Mesodermal cell (in vitro differentiated cells): ENCODE measurements around the gene CDH24.

ENCODE experiments used
- H3K27ac ChIP-seq: 2 replicates; pipeline ENCODE4 v1.7.0; 2013; ENCODE audit warnings: mild to moderate bottlenecking, low read depth, low read length, moderate library complexity; ENCODE audit not compliant: severe bottlenecking
- H3K36me3 ChIP-seq: 2 replicates; pipeline ENCODE4 v1.7.1; 2013; ENCODE audit warnings: mild to moderate bottlenecking, low read length, moderate library complexity; ENCODE audit not compliant: control insufficient read depth, insufficient read depth
- H3K4me1 ChIP-seq: one replicate; pipeline ENCODE4 v1.7.1; 2013; ENCODE audit warnings: mild to moderate bottlenecking, low read length; ENCODE audit not compliant: insufficient read depth, control insufficient read depth, poor library complexity, severe bottlenecking
- H3K4me3 ChIP-seq: 2 replicates; pipeline ENCODE4 v1.7.0; 2013; ENCODE audit warnings: low read length, control low read depth, mild to moderate bottlenecking; ENCODE audit not compliant: insufficient read depth, poor library complexity, severe bottlenecking; ENCODE audit errors: extremely low read depth
- H3K9me3 ChIP-seq: 2 replicates; pipeline ENCODE4 v1.7.1; 2013; ENCODE audit warnings: mild to moderate bottlenecking, low read length, moderate library complexity; ENCODE audit not compliant: control insufficient read depth
- WGBS, 2 experiments: methylation state at CpG; one replicate each; pipeline ENCODE4 v1.1.5; 2013; ENCODE audit warnings: missing lambda C conversion rate in 2 of 2; ENCODE audit not compliant: insufficient coverage in 2 of 2; 5-methylcytosine and 5-hydroxymethylcytosine counted together

CDH24 gene

DNA sequence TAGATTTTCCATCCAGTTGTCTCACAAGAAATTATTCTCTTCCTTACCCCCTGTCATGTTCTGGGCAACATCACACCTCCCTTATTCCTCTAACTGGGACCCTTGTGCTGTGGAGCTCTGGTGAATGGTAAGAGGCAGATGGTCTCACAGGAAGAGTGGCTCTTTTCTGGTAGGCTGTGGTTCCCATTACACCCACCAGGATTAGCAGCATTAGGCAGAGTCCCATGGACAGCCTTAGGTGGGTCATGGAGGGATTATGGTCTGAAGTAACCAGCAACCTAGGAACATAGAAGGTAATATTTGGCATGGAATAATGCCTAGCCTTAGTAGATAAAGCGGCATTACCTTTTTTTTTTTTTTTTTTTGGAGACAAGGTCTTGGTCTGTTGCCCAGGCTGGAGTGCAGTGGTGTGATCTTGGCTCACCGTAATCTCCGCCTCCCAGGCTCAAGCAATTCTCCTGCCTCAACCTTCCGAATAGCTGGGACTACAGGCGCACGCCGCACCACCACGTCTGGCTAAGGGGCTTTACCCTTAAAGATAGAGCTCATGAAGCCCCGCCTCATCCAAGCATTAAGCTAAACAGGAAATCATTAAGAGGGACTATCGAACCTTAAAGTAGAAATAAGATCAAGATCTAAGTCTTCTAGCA is 42.0 kb upstream of the CDH24 start:
- Histone ChIP-seq H3K4me1 (peaks cover 6% of the 10 kb centered on the region), H3K9me3 (no peaks in the 10 kb centered on the region), H3K36me3 (peaks cover 36% of the 10 kb centered on the region), H3K27ac (no peak overlapping the region), H3K4me3 (no peak overlapping the region)
- 94 to 96% methylated on average over 8 to 9 of the region's 10 CpGs for WGBS, 2 experiments

DNA sequence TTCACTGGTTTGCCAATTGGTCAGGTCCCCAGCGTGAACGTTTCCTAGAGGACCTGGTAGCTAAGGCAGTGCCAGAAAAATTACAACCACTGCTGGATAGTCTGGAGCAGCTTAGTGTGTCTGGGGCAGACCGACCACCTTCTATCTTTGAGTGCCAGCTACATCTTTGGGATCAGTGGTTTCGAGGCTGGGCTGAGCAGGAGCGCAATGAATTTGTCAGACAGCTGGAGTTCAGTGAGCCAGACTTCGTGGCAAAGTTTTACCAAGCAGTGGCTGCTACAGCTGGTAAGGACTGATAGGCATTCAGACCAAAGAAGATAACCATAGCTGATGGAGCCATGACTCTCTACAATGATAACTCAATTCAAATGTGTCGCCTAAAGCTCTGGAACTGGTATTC is 40.5 kb upstream of the CDH24 start:
- WGBS, 2 experiments, result 93 to 98% methylated on average over 6 to 7 of the region's 7 CpGs
- H3K4me1 ChIP-seq, result peaks cover 6% of the 10 kb centered on the region
- H3K36me3 ChIP-seq, result peaks cover 42% of the 10 kb centered on the region
- no peak overlapping the region for H3K27ac ChIP-seq
- no peaks in the 10 kb centered on the region for H3K9me3 ChIP-seq
- no peak overlapping the region for H3K4me3 ChIP-seq

DNA sequence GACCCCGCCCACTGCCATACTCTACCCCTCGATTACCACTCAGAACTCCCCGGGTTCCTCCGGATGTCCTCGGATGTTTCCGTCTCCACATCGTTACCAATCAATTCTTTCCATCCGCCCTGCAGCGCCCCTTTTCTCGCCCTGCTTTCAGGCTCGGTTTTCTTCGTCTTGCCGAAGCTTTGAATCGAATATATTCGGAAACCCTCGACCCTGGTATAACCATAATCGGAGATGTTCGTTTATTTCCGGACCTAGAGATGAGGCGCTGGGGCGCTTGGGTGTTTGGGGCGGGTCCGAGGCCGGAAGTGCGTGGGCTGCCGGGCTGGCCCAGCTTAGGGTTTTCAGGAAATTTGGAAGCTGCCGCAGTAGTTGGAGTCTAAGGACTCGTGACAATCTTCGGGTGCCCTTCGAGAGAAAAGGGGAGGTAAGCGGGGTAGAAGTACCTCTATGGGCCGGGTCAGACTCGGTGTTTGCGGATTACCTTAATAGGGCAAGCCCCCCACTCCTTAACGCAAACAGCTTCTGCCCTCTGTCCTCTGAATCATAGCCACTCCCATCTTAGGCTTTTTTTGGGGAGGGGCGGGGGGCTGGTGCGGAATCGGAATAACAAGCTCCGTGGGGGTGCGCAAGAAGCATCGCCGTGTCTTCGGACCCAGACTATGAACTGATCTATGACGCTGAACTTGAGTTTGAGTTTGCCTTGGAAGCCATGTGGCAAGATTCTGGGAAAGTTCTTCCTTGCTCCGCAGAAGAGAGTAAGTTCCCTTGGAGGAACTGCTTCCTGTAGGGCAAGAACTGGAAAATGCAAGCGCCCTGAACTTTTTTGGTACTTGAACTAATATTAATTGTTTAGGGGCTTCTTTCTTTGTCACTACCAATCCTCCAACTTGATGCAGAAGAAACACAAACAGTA is 38.1 kb upstream of the CDH24 start, which contains the start of gene C14orf119:
TSS of gene C14orf119 (plus strand) at position 310 of the 913 bp plus-strand sequence. CDS start 2,154 bp downstream, outside the sequence.
- Histone ChIP-seq H3K36me3 (peaks cover 65% of the 10 kb centered on the region), H3K9me3 (no peaks in the 10 kb centered on the region), H3K4me1 (peaks cover 6% of the 10 kb centered on the region), H3K27ac (peak within 1 kb of the TSS; percentile 92), H3K4me3 (peak within 1 kb of the TSS; percentile 80)
- WGBS, 2 experiments, result 0 to 1% methylated on average over 26 to 36 of the region's 46 CpGs

DNA sequence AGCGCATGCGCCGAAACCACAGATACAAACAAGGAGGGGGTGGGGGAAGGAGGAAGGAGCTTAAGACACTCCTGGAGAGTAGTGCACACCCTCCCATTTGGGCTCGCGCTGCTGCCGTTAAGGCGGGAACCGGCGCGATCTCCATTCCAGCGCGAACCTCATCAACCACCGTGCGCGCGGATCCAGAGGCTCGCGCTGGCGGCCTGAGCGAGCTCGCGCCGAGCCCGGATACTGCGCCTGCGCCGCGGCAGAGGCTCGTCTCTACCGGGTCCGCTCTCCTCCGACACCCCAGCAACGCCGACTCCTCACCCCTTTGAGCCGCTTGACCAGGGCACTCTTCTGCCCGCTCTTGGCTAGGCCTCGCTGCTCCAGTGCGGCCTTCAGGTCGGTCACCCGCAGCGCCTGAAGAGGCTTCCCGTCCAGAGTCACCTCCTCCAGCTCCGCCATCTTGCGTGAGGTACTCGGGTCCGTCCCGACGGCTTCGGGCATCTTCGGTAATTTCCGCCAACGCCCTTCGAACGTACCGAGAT is 37.4 kb upstream of the CDH24 start, which contains the start of gene ACIN1:
TSS of gene ACIN1 (minus strand) at position 471 of the 530 bp plus-strand sequence. CDS start at position 447, 24 bp downstream.
- H3K36me3 ChIP-seq, result peaks cover 70% of the 10 kb centered on the region
- no peaks in the 10 kb centered on the region for H3K9me3 ChIP-seq
- WGBS, 2 experiments, result 0% methylated on average over 49 to 52 of the region's 55 CpGs
- peak within 1 kb of the TSS; percentile 80 for H3K4me3 ChIP-seq
- H3K4me1 ChIP-seq, result peaks cover 6% of the 10 kb centered on the region
- H3K27ac ChIP-seq, result peak within 1 kb of the TSS; percentile 92

DNA sequence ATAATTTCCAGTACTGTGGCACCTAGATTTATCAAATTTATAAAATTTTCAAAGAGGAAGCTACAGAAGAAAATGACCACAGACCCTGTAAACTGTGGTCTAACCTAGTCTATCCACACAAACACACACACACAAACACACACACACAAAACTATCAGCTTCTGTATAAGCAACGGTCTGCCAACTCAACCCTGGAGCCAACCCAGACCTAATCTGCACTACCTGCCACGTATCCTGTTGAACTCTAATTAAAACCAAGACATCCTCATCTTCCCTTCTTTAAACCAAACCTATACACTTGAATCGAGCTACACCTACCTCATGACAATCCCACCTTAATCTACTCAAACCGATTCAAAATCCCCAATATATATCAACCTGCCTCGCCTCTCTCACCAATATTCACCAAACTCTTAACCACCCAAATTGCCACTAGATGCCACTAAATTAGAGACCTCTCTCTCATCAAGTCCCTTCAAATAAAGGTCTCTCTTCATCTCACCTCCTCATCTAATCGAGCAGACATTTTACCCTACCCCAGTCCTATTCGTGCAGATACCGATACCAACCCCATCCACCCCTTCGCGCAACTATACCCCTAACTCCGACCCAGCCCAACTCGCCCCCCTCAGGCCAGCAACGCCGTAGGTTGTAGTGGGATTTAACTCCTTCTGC is 36.8 kb upstream of the CDH24 start:
- peaks cover 6% of the 10 kb centered on the region for H3K4me1 ChIP-seq
- WGBS, 2 experiments, result 3 to 5% methylated on average over 4 to 9 of the region's 14 CpGs
- peaks cover 70% of the 10 kb centered on the region for H3K36me3 ChIP-seq
- peak overlapping the region; percentile 92 for H3K27ac ChIP-seq
- H3K4me3 ChIP-seq, result peak overlapping the region; percentile 80
- no peaks in the 10 kb centered on the region for H3K9me3 ChIP-seq

DNA sequence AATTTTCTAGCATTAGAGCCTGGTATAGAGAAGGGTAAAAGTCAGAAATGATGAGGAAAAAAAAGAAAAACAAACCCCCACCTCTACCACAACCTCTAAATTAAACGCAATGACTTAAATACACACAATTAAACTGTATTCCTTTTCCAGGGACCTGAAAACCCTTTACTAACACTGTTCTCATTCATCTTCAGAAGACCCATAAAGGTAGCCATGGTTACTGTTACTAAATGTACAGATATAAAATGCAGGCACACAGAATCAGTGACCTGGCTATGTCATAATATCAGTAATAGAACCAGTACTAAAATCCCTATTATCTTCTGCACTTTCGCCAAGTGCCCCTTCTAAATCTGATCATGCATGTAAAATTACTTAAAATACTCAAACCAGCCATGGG is 36.2 kb upstream of the CDH24 start:
- H3K36me3 ChIP-seq, result peaks cover 70% of the 10 kb centered on the region
- peaks cover 6% of the 10 kb centered on the region for H3K4me1 ChIP-seq
- 91 to 100% methylated on average over 1 of the region's 2 CpGs for WGBS, 2 experiments
- no peak overlapping the region for H3K27ac ChIP-seq
- no peaks in the 10 kb centered on the region for H3K9me3 ChIP-seq
- H3K4me3 ChIP-seq, result peak overlapping the region; percentile 80

DNA sequence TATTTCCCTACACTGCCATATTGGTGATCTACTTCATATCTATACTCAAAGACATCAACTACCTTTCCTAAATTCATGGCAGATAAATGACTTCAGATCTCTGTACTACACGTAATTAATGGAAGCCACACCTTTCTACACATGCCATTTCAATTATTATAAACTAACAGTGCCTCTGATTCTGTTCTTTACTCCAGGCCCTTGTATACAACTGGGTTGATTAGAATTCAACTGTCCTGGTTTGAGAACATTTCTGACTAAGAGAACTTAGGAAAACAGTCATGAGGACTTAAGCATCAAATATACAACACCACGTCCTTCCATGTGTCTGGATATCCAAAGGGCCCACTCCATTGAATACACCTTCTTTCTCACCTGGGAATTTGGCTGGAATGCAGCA is 35.8 kb upstream of the CDH24 start:
- no peak overlapping the region for H3K27ac ChIP-seq
- peaks cover 70% of the 10 kb centered on the region for H3K36me3 ChIP-seq
- H3K4me3 ChIP-seq, result no peak overlapping the region
- no peaks in the 10 kb centered on the region for H3K9me3 ChIP-seq
- WGBS, 2 experiments, result no CpG with 5 or more reads among the region's 2 CpGs
- peaks cover 6% of the 10 kb centered on the region for H3K4me1 ChIP-seq

DNA sequence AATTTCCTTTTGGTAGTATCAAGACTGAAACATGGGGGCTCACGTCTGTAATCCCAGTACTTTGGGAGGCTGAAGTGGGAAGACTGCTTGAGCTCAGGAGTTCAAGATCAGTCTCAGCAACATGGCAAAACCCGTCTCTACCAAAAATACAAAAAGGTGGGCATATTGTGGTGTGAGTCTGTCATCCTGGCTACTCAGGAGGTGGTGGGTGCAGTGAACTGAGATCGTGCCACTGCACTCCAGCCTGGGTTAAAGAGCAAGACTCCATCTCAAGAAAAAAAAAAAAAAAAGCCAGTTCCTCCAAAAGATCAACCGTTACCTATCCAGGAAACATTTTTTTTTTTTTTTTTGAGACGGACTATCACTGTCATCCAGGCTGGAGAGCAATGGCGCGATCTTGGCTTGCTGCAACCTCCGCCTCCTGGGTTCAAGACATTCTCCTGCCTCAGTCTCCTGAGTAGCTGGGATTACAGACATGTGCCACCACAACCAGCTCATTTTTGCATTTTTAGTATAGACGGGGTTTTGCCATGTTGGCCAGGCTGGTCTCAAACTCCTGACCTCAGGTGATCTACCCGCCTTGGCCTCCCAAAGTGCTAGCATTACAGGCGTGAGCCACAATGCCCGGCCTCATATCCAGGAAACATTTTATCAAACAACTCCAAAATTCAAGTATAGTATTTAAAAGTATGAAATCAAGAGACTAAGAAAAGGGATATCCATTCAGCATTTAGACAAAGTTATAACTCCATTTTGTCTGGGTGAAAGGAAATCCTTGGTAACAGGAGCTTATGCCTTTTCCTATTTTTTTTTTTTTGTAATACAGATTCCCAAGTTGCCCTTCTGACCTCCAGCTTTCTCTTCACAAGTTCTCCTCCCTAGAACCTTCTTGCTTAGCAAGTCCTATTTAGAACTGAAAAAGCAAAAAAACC is 34.2 kb upstream of the CDH24 start:
- H3K9me3 ChIP-seq, result no peaks in the 10 kb centered on the region
- WGBS, 2 experiments, result 81 to 92% methylated on average over 6 to 7 of the region's 12 CpGs
- H3K4me3 ChIP-seq, result no peak overlapping the region
- no peak overlapping the region for H3K27ac ChIP-seq
- H3K4me1 ChIP-seq, result peaks cover under 1% of the 10 kb centered on the region
- H3K36me3 ChIP-seq, result peaks cover 70% of the 10 kb centered on the region

DNA sequence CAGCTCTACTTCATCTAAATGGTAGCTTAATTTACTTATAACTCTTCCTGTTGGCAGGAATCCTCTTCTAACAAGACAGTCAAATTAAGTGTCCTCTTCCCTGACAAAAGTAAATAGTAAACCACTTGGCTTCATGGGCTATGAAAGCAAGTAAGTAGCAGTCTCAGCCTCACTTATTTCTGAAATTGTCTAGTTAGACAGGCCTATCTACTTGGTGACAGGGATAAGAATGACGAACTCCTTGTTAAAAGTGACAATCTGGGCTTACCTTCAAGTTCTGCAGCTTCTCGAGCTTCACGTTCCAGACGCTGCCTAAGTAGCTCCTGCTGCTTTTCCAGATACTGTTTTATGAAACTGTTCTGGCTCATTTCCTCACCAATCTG is 32.9 kb upstream of the CDH24 start:
- no peak overlapping the region for H3K27ac ChIP-seq
- H3K4me3 ChIP-seq, result no peak overlapping the region
- H3K36me3 ChIP-seq, result peaks cover 82% of the 10 kb centered on the region
- WGBS, 2 experiments, result 93 to 98% methylated on average over 3 to 4 of the region's 4 CpGs
- H3K9me3 ChIP-seq, result no peaks in the 10 kb centered on the region
- no peaks in the 10 kb centered on the region for H3K4me1 ChIP-seq
